HEK293 (cell line): ENCODE measurements around the gene SHOX.

Source experiments
- CTCF ChIA-PET: fragments of 350-600 bp; formaldehyde crosslinking; extraction: SDS; loops from one replicate; lab custom pipeline; 2021; ENCODE audit warnings: antibody characterized with exemption; lab: Yijun Ruan, JAX
- POLR2A ChIA-PET: fragments of 300-600 bp; formaldehyde crosslinking; extraction: SDS; loops from one replicate; lab custom pipeline; 2020; ENCODE audit warnings: antibody characterized with exemption, inconsistent platforms; lab: Yijun Ruan, JAX
- H3K27ac ChIP-seq: fragments of 200-500 bp; sonication (Bioruptor generic); 2 replicates; pipeline ENCODE4 v1.5.1; 2014; ENCODE audit warnings: low read depth, low read length, control low read depth, inconsistent platforms; ENCODE audit errors: extremely low read depth
- H3K36me3 ChIP-seq, 2 experiments: fragments of 200-500 bp in 1 of 2; sonication (Bioruptor generic) in 1 of 2; 1 replicate in 1 of 2; 2 replicates in 1 of 2; pipeline ENCODE4 v1.5.1; 2014 to 2017; ENCODE audit warnings: inconsistent platforms in 2 of 2, low read length in 2 of 2; ENCODE audit not compliant: control insufficient read depth in 2 of 2, insufficient read depth in 1 of 2
- H3K4me1 ChIP-seq: fragments of 200-500 bp; sonication (Bioruptor generic); 2 replicates; pipeline ENCODE4 v1.5.1; 2014; ENCODE audit warnings: mild to moderate bottlenecking, low read length, inconsistent platforms; ENCODE audit not compliant: control insufficient read depth, insufficient read depth
- H3K4me3 ChIP-seq: 2 replicates; pipeline ENCODE4 v1.5.1; 2011; ENCODE audit warnings: low read depth, mild to moderate bottlenecking, control low read depth, low read length, moderate library complexity
- H3K9me3 ChIP-seq: fragments of 200-500 bp; sonication (Bioruptor generic); 2 replicates; pipeline ENCODE4 v1.5.1; 2014; ENCODE audit warnings: low read depth, low read length, inconsistent platforms; ENCODE audit not compliant: control insufficient read depth, insufficient read depth
- BCL11A ChIP-seq: fragments of 450-650 bp; formaldehyde crosslinking; IDR thresholded peaks from 2 replicates; pipeline ENCODE4 v1.5.1; 2016; ENCODE audit warnings: low read depth, missing biosample characterization, missing genetic modification characterization
- EGR2 ChIP-seq: fragments of 450-650 bp; formaldehyde crosslinking; IDR thresholded peaks from 2 replicates; pipeline ENCODE4 v1.5.1; 2016; ENCODE audit warnings: low read depth, missing biosample characterization, missing genetic modification characterization
- KLF1 ChIP-seq: fragments of 450-650 bp; formaldehyde crosslinking; IDR thresholded peaks from 2 replicates; pipeline ENCODE4 v1.5.1; 2016; ENCODE audit warnings: missing biosample characterization, missing genetic modification characterization
- KLF7 ChIP-seq: fragments of 450-650 bp; formaldehyde crosslinking; IDR thresholded peaks from 2 replicates; pipeline ENCODE4 v1.5.1; 2016; ENCODE audit warnings: missing biosample characterization, missing genetic modification characterization, borderline replicate concordance
- SCRT2 ChIP-seq: fragments of 450-650 bp; formaldehyde crosslinking; IDR thresholded peaks from 2 replicates; pipeline ENCODE4 v1.5.1; 2016; ENCODE audit warnings: missing biosample characterization, missing genetic modification characterization
- SP2 ChIP-seq: fragments of 450-650 bp; formaldehyde crosslinking; IDR thresholded peaks from 2 replicates; pipeline ENCODE4 v1.5.1; 2016; ENCODE audit warnings: missing biosample characterization, missing genetic modification characterization
- SP7 ChIP-seq: fragments of 450-650 bp; formaldehyde crosslinking; IDR thresholded peaks from 2 replicates; pipeline ENCODE4 v1.5.1; 2016; ENCODE audit warnings: missing biosample characterization, missing genetic modification characterization
- WT1 ChIP-seq: fragments of 450-650 bp; formaldehyde crosslinking; IDR thresholded peaks from 2 replicates; pipeline ENCODE4 v1.5.1; 2016; ENCODE audit warnings: missing biosample characterization, missing genetic modification characterization
- ZBTB1 ChIP-seq: fragments of 450-650 bp; formaldehyde crosslinking; IDR thresholded peaks from 2 replicates; pipeline ENCODE4 v1.5.1; 2016; ENCODE audit warnings: missing biosample characterization, missing genetic modification characterization
- ZBTB8A ChIP-seq: fragments of 450-650 bp; formaldehyde crosslinking; IDR thresholded peaks from 2 replicates; pipeline ENCODE4 v1.5.1; 2016; ENCODE audit warnings: missing biosample characterization, missing genetic modification characterization
- ZNF138 ChIP-seq: fragments of 450-650 bp; formaldehyde crosslinking; IDR thresholded peaks from 2 replicates; pipeline ENCODE4 v1.5.1; 2016; ENCODE audit warnings: missing biosample characterization, missing genetic modification characterization, borderline replicate concordance
- ZNF140 ChIP-seq: fragments of 450-650 bp; formaldehyde crosslinking; IDR thresholded peaks from 2 replicates; pipeline ENCODE4 v1.5.1; 2016; ENCODE audit warnings: missing biosample characterization, missing genetic modification characterization
- ZNF24 ChIP-seq: fragments of 450-650 bp; formaldehyde crosslinking; IDR thresholded peaks from 2 replicates; pipeline ENCODE4 v1.5.1; 2016; ENCODE audit warnings: missing biosample characterization, missing genetic modification characterization
- ZNF473 ChIP-seq: fragments of 450-650 bp; formaldehyde crosslinking; IDR thresholded peaks from 2 replicates; pipeline ENCODE4 v1.5.1; 2017; ENCODE audit warnings: missing biosample characterization, missing genetic modification characterization
- ZNF514 ChIP-seq: fragments of 450-650 bp; formaldehyde crosslinking; IDR thresholded peaks from 2 replicates; pipeline ENCODE4 v1.5.1; 2016; ENCODE audit warnings: missing biosample characterization, missing genetic modification characterization
- ZNF548 ChIP-seq: fragments of 450-650 bp; formaldehyde crosslinking; IDR thresholded peaks from 2 replicates; pipeline ENCODE4 v1.5.1; 2016; ENCODE audit warnings: missing biosample characterization, missing genetic modification characterization
- ZNF561 ChIP-seq: fragments of 450-650 bp; IDR thresholded peaks from 2 replicates; pipeline ENCODE4 v1.5.1; 2018; ENCODE audit warnings: missing biosample characterization, missing genetic modification characterization, borderline replicate concordance
- ZNF571 ChIP-seq: fragments of 450-650 bp; formaldehyde crosslinking; IDR thresholded peaks from 2 replicates; pipeline ENCODE4 v1.5.0; 2017; ENCODE audit warnings: missing biosample characterization, missing genetic modification characterization
- ZNF600 ChIP-seq: fragments of 450-650 bp; formaldehyde crosslinking; IDR thresholded peaks from 2 replicates; pipeline ENCODE4 v1.5.1; 2016; ENCODE audit warnings: missing biosample characterization, missing genetic modification characterization
- ZNF621 ChIP-seq: fragments of 450-650 bp; formaldehyde crosslinking; IDR thresholded peaks from 2 replicates; pipeline ENCODE4 v1.5.1; 2017; ENCODE audit warnings: missing biosample characterization, missing genetic modification characterization
- ZNF664 ChIP-seq: fragments of 450-650 bp; formaldehyde crosslinking; IDR thresholded peaks from 2 replicates; pipeline ENCODE4 v1.5.1; 2016; ENCODE audit warnings: missing biosample characterization, missing genetic modification characterization
- ZNF707 ChIP-seq: fragments of 450-650 bp; formaldehyde crosslinking; IDR thresholded peaks from 2 replicates; pipeline ENCODE4 v1.5.1; 2016; ENCODE audit warnings: missing biosample characterization, missing genetic modification characterization
- ZNF76 ChIP-seq: fragments of 450-650 bp; formaldehyde crosslinking; IDR thresholded peaks from 2 replicates; pipeline ENCODE4; 2016; ENCODE audit warnings: low read depth, missing biosample characterization, missing genetic modification characterization, borderline replicate concordance
- TF ChIP-seq, protein P1 (sequence below): fragments of 450-650 bp; formaldehyde crosslinking; IDR thresholded peaks from 2 replicates; pipeline ENCODE4 v1.5.1; 2016; ENCODE audit warnings: missing biosample characterization, missing genetic modification characterization
- TF ChIP-seq, protein P2 (sequence below): fragments of 450-650 bp; formaldehyde crosslinking; IDR thresholded peaks from 2 replicates; pipeline ENCODE4 v1.5.1; 2016; ENCODE audit warnings: missing biosample characterization, missing genetic modification characterization
- TF ChIP-seq, protein P3 (sequence below): fragments of 450-650 bp; IDR thresholded peaks from 2 replicates; pipeline ENCODE4 v1.5.1; 2018; ENCODE audit warnings: missing biosample characterization, missing genetic modification characterization
- TF ChIP-seq, protein P4 (sequence below): fragments of 450-650 bp; formaldehyde crosslinking; IDR thresholded peaks from 2 replicates; pipeline ENCODE4 v1.5.1; 2016; ENCODE audit warnings: missing biosample characterization, missing genetic modification characterization

The SHOX gene

DNA sequence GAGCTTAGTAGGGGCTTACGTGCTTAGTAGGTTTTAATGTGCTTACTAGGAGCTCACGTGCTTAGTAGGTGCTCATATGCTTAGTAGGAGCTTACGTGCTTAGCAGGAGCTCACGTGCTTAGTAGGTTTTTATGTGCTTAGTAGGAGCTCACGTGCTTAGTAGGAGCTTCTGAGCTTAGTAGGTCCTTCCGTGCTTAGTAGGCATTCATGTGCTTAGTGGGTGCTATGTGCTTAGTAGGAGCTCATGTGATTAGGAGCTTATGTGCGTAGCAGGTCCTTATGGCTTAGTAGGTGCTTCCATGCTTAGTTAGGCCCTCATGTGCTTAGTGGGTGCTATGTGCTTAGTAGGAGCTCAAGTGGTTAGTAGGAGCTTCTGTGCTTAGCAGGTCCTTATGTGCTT, 59.4 kb downstream of the SHOX start (continued):
- TF ChIP-seq ZNF600 (tag by site-specific recombination) (no peak), ZNF24 (tag by site-specific recombination) (no peak), SP2 (no peak), ZBTB1 (tag by site-specific recombination) (no peak), ZNF561 (tag by site-specific recombination) (no peak), EGR2 (tag by site-specific recombination) (no peak), ZNF514 (tag by site-specific recombination) (no peak), ZBTB8A (no peak), ZNF548 (tag by site-specific recombination) (no peak), SCRT2 (tag by site-specific recombination) (no peak)
- TF ChIP-seq, protein P1, sequence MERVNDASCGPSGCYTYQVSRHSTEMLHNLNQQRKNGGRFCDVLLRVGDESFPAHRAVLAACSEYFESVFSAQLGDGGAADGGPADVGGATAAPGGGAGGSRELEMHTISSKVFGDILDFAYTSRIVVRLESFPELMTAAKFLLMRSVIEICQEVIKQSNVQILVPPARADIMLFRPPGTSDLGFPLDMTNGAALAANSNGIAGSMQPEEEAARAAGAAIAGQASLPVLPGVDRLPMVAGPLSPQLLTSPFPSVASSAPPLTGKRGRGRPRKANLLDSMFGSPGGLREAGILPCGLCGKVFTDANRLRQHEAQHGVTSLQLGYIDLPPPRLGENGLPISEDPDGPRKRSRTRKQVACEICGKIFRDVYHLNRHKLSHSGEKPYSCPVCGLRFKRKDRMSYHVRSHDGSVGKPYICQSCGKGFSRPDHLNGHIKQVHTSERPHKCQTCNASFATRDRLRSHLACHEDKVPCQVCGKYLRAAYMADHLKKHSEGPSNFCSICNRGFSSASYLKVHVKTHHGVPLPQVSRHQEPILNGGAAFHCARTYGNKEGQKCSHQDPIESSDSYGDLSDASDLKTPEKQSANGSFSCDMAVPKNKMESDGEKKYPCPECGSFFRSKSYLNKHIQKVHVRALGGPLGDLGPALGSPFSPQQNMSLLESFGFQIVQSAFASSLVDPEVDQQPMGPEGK (tag by site-specific recombination), result no peak
- TF ChIP-seq, protein P2, sequence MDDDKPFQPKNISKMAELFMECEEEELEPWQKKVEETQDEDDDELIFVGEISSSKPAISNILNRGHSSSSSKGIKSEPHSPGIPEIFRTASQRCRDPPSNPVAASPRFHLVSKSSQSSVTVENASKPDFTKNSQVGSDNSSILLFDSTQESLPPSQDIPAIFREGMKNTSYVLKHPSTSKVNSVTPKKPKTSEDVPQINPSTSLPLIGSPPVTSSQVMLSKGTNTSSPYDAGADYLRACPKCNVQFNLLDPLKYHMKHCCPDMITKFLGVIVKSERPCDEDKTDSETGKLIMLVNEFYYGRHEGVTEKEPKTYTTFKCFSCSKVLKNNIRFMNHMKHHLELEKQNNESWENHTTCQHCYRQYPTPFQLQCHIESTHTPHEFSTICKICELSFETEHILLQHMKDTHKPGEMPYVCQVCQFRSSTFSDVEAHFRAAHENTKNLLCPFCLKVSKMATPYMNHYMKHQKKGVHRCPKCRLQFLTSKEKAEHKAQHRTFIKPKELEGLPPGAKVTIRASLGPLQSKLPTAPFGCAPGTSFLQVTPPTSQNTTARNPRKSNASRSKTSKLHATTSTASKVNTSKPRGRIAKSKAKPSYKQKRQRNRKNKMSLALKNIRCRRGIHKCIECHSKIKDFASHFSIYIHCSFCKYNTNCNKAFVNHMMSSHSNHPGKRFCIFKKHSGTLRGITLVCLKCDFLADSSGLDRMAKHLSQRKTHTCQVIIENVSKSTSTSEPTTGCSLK (tag by site-specific recombination), result no peak
- TF ChIP-seq, all 188 proteins: peak for 0

DNA sequence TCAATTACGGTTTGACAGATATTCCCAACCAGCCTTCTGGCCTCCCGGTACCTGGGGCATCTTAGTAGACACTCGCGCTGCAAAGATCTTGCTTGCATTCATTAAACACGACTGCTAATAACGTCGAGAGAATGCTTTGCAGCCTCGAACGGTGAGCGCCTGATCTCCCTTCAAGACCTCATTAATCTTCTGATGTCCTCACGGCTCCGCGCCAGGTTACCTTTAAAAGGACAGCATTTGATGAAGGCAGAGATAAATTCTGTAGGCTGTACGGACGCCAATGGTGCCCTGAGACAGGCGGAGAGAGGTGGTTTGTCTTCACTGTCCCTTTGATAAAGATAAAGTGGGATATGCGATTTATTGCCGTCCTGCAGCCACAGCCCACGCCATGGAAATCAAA, 64.2 kb downstream of the SHOX start:
- TF ChIP-seq ZNF138, result no peak
- no peak for TF ChIP-seq ZNF707 (tag by site-specific recombination)
- no peak for TF ChIP-seq ZNF473
- TF ChIP-seq ZNF621 (tag by site-specific recombination), result no peak
- no peak for TF ChIP-seq ZNF664
- no peak for TF ChIP-seq ZNF140 (tag by site-specific recombination)
- H3K27ac ChIP-seq, result no peak overlapping the region
- no peaks in the 10 kb centered on the region for H3K9me3 ChIP-seq
- H3K36me3 ChIP-seq, result no peaks in the 10 kb centered on the region
- ChIA-PET CTCF (no interaction called here), POLR2A (no interaction called here)
- no peak overlapping the region for H3K4me3 ChIP-seq
- no peaks in the 10 kb centered on the region for H3K4me1 ChIP-seq

DNA sequence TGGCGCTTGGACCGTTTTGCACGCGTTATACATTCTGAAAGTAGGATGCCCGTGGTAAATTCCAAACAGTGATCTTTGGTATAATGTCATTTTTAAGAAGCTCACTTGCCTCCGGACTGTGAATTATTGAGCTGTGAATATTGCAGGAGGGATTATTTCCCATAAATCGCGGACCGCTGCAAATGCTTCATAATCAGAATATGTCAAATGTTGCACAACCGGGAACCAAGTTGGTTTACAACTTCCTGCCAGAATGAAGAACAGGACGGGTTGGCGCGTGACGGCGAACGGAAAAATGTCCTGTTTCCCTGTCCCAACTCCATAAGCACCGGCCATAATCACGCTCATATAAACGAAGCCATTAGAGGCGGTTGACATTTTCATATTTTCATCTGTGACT, 67.6 kb downstream of the SHOX start:
- H3K36me3 ChIP-seq, result no peaks in the 10 kb centered on the region
- H3K9me3 ChIP-seq, result no peaks in the 10 kb centered on the region; the same call in 1 of the 2 replicates
- H3K4me1 ChIP-seq, result no peaks in the 10 kb centered on the region
- POLR2A ChIA-PET, result no interaction called here
- no peak overlapping the region for H3K27ac ChIP-seq
- CTCF ChIA-PET, result no interaction called here
- H3K4me3 ChIP-seq, result no peak overlapping the region
- no peak for TF ChIP-seq ZNF571 (tag by site-specific recombination)
- TF ChIP-seq ZNF76, result no peak
- no peak for TF ChIP-seq WT1 (tag by site-specific recombination)
- TF ChIP-seq SP7 (tag by site-specific recombination), result no peak
- TF ChIP-seq, protein P3, sequence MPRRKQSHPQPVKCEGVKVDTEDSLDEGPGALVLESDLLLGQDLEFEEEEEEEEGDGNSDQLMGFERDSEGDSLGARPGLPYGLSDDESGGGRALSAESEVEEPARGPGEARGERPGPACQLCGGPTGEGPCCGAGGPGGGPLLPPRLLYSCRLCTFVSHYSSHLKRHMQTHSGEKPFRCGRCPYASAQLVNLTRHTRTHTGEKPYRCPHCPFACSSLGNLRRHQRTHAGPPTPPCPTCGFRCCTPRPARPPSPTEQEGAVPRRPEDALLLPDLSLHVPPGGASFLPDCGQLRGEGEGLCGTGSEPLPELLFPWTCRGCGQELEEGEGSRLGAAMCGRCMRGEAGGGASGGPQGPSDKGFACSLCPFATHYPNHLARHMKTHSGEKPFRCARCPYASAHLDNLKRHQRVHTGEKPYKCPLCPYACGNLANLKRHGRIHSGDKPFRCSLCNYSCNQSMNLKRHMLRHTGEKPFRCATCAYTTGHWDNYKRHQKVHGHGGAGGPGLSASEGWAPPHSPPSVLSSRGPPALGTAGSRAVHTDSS (tag by site-specific recombination), result no peak
- no peak for TF ChIP-seq KLF1 (tag by site-specific recombination)
- TF ChIP-seq, protein P4, sequence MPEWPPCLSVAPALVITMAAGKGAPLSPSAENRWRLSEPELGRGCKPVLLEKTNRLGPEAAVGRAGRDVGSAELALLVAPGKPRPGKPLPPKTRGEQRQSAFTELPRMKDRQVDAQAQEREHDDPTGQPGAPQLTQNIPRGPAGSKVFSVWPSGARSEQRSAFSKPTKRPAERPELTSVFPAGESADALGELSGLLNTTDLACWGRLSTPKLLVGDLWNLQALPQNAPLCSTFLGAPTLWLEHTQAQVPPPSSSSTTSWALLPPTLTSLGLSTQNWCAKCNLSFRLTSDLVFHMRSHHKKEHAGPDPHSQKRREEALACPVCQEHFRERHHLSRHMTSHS, result no peak
- no peak for TF ChIP-seq KLF7 (tag by site-specific recombination)
- TF ChIP-seq BCL11A (tag by site-specific recombination), result no peak
